K562 treated with DMSO at 1 percent for 4 hours (cell line): Measurements from ENCODE around the gene VPS26B. TPM values are rescaled to one million over a fixed set of nuclear protein-coding genes. Genes with fewer than 3 reads are reported as not detected.

Experiments used
- total RNA-seq: library from RNA; unstranded; fragments of 300-600 nt; gene quantifications from 2 replicates; pipeline ENCODE4 v1.2.3, GENCODE V29; 2022; ENCODE audit not compliant: insufficient read depth

The VPS26B gene
- 31.5 and 35.5 TPM in 2 replicates for total RNA-seq

GRCh38 chr11:134223836-134224709 is at the start of gene VPS26B, which contains the start of gene NCAPD3:
VPS26B (plus strand) TSS chr11:134224671; CDS start chr11:134225123, 452 bp downstream.
NCAPD3 (minus strand) TSS chr11:134223967; CDS start chr11:134223926, 41 bp downstream.

GRCh38 chr11:134253188-134253993 is 28.9 kb downstream of the VPS26B start, which contains the start of the genes ACAD8 and THYN1:
ACAD8 (plus strand) TSS chr11:134253568; CDS start chr11:134253601, 33 bp downstream.
THYN1 (minus strand) TSS chr11:134253352; CDS start chr11:134252882, 470 bp downstream.

GRCh38 chr11:134275534-134276395 is 51.3 kb downstream of the VPS26B start, which contains the start of gene GLB1L3:
GLB1L3 (plus strand) TSS chr11:134276379; CDS start chr11:134276741, 362 bp downstream.

Other genes with a start within 250 kb of the VPS26B start
- 0.28 and 0.50 TPM in 2 replicates for gene JAM3, start 155.6 kb upstream of the VPS26B start, total RNA-seq
- 35.9 and 39.1 TPM in 2 replicates for gene NCAPD3, start 704 bp upstream of the VPS26B start, total RNA-seq
- 50.2 and 59.1 TPM in 2 replicates for gene THYN1, start 28.7 kb downstream of the VPS26B start, total RNA-seq
- 13.7 and 18.7 TPM in 2 replicates for gene ACAD8, start 28.9 kb downstream of the VPS26B start, total RNA-seq
- gene GLB1L3, start 51.7 kb downstream of the VPS26B start, total RNA-seq = not detected in 2 replicates
- gene GLB1L2, start 107.3 kb downstream of the VPS26B start, total RNA-seq = 9.7 and 12.7 TPM in 2 replicates
- 0.44 and 0.56 TPM in 2 replicates for gene B3GAT1, start 187.6 kb downstream of the VPS26B start, total RNA-seq